CD4-positive, alpha-beta T cell treated with Interleukin-4 for 4 hours (primary cell): ENCODE results near the gene HYDIN.

ENCODE experiments used
- DNase-seq: peaks from one replicate; pipeline ENCODE4 v3.0.0-alpha.2; 2020

Gene HYDIN

GRCh38 chr16:71230122-71230845 is at the start of gene HYDIN:
Gene HYDIN (minus strand): TSS chr16:71230722. CDS start chr16:71186895, 43,827 bp downstream.
- DNase-seq: no peak

GRCh38 chr16:71276589-71277334 is 46.2 kb upstream of the HYDIN start:
- DNase-seq: no peak

- DNase-seq: no peak
Observed at GRCh38 chr16:71273384-71273783, 42.9 kb upstream of the HYDIN start.

- DNase-seq: no peak
Observed at GRCh38 chr16:71264299-71264698, 33.8 kb upstream of the HYDIN start.

- no peak for DNase-seq
Observed at GRCh38 chr16:71263582-71263981, 33.1 kb upstream of the HYDIN start.

- DNase-seq: no peak
Observed at GRCh38 chr16:71262391-71262790, 31.9 kb upstream of the HYDIN start.

GRCh38 chr16:71260995-71261394 is 30.5 kb upstream of the HYDIN start:
- no peak for DNase-seq

- no peak for DNase-seq
Observed at GRCh38 chr16:71259086-71259485, 28.6 kb upstream of the HYDIN start.

- no peak for DNase-seq
Observed at GRCh38 chr16:71258372-71258771, 27.9 kb upstream of the HYDIN start.

- DNase-seq: no peak
Observed at GRCh38 chr16:71257768-71258167, 27.2 kb upstream of the HYDIN start.

GRCh38 chr16:71255721-71256120 is 25.2 kb upstream of the HYDIN start:
- DNase-seq: no peak

- no peak for DNase-seq
Observed at GRCh38 chr16:71254832-71255525, 24.5 kb upstream of the HYDIN start.

- no peak for DNase-seq
Observed at GRCh38 chr16:71250461-71251235, 20.1 kb upstream of the HYDIN start.

- DNase-seq: no peak
Observed at GRCh38 chr16:71249399-71249798, 18.9 kb upstream of the HYDIN start.

GRCh38 chr16:71247478-71247877 is 17.0 kb upstream of the HYDIN start:
- no peak for DNase-seq

GRCh38 chr16:71246309-71246708 is 15.8 kb upstream of the HYDIN start:
- no peak for DNase-seq

- no peak for DNase-seq
Observed at GRCh38 chr16:71244521-71244920, 14.0 kb upstream of the HYDIN start.

GRCh38 chr16:71242601-71243000 is 12.1 kb upstream of the HYDIN start:
- DNase-seq: no peak

- no peak for DNase-seq
Observed at GRCh38 chr16:71242036-71242435, 11.5 kb upstream of the HYDIN start.

- DNase-seq: no peak
Observed at GRCh38 chr16:71229344-71229743, 1.2 kb downstream of the HYDIN start.

GRCh38 chr16:71226229-71227141 is 4.0 kb downstream of the HYDIN start:
- DNase-seq: no peak

GRCh38 chr16:71225145-71225544 is 5.4 kb downstream of the HYDIN start:
- no peak for DNase-seq
